ENCODE measurements around the gene CEP152. TPM values are rescaled to one million over a fixed set of nuclear protein-coding genes. Genes with fewer than 3 reads are reported as not detected.

The CEP152 gene
- total and polyA plus RNA-seq, 2 experiments from 2014 or later: 2.7 to 5.6 TPM

DNA sequence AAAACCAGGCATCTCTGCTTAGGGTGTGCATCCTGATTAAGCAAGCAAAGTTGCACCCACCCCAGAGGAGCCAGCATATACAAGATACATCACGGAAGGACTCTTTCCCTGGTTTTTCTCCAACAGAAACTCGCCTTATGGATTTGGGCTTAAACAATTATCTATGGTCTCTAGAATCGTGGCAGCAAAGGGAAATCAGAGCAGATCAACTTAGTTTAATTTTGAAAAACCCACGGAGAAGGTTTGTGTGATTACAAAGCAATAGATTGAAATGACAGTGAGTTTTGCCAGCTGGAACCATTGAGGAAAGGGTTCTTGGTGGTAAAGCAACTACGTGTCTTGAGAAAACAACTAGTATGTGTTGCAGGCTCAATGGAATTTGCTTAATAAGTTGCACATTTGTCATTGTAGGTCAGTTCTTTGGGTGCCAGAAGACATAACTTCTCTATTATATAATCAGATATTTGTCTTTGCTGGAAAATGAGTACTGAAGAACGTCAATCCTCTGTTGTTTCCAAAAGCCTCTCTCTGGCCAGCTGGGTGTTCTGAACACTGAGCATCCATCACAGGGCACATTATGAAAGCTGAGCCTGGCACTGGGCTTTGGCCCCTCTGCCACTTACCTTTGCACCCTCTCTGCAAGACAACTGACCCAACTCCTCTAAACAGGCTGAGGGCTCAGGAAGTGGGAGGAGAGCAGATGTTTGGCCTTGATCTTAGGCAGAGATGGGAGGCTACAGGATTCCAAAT lies 89.6 kb downstream of the CEP152 start:
- no peak for TF ChIP-seq CTCF (IDR thresholded peaks at IDR 0.05; ENCODE audit: low read depth, low read length)
- H3K27ac ChIP-seq: no peak overlapping the region
- H3K9me3 ChIP-seq (ENCODE audit: low read depth): no peaks in the 10 kb centered on the region
- H3K4me3 ChIP-seq: no peak overlapping the region
- H3K36me3 ChIP-seq: no peaks in the 10 kb centered on the region
- no peak for DNase-seq (ENCODE audit: low read depth in 1 of 2, low spot score in 1 of 2)
- H3K4me1 ChIP-seq (ENCODE audit: low read depth): no peaks in the 10 kb centered on the region
- no peaks in the 10 kb centered on the region for H3K27me3 ChIP-seq

DNA sequence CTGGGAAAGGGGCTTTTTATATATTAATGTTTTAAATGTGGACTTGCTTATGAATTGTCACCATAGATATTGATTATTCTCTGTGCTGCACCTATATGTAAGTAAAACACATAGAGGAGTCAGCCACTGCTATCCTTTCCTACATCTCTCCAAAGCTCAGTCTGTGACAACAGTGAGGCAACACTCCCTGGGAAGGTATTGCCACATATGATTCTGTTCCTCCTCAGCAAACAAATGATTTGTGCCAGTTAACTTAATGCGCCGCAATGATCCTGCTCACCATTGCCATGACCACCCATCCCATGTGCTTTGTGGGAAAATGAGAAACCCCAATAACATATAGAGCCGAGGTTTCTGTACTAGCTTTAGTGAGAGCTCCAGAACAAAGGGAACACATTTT lies 90.2 kb downstream of the CEP152 start:
- Histone ChIP-seq H3K9me3 (ENCODE audit: low read depth) (no peaks in the 10 kb centered on the region), H3K27me3 (no peaks in the 10 kb centered on the region), H3K4me1 (ENCODE audit: low read depth) (no peaks in the 10 kb centered on the region), H3K36me3 (no peaks in the 10 kb centered on the region), H3K27ac (no peak overlapping the region), H3K4me3 (no peak overlapping the region)
- no peak for TF ChIP-seq CTCF (IDR thresholded peaks at IDR 0.05; ENCODE audit: low read depth, low read length)
- peak in 1 of 2 donors; percentile 54 for DNase-seq (ENCODE audit: low read depth in 1 of 2, low spot score in 1 of 2)

DNA sequence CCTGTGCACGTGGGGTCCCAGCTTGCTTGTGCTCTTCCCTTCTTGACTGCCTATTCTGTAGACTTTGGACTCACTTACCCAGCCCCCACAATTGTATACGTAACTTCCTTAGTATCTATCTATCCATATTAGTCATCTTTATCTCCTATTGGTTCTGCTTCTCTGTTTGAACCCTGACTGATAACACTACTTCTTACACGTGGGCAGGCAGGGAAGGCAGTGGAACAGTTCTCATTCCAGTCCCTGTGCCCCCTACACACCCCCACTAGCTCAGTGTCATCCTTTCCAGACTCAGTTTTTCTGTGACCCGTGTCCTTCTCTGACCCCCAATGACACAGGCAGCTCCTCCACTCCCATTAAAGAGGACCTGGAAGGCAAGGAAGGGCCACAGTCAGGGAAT lies 91.2 kb downstream of the CEP152 start:
- no peaks in the 10 kb centered on the region for H3K36me3 ChIP-seq
- H3K27ac ChIP-seq: no peak overlapping the region
- no peak for TF ChIP-seq CTCF (IDR thresholded peaks at IDR 0.05; ENCODE audit: low read depth, low read length)
- H3K4me3 ChIP-seq: no peak overlapping the region
- H3K27me3 ChIP-seq: no peaks in the 10 kb centered on the region
- no peak for DNase-seq (ENCODE audit: low read depth in 1 of 2, low spot score in 1 of 2)
- H3K9me3 ChIP-seq (ENCODE audit: low read depth): no peaks in the 10 kb centered on the region
- H3K4me1 ChIP-seq (ENCODE audit: low read depth): no peaks in the 10 kb centered on the region

GRCh38 chr15:48718646-48719045 lies 92.2 kb downstream of the CEP152 start:
- H3K27ac ChIP-seq: no peak overlapping the region
- no peak for TF ChIP-seq CTCF (IDR thresholded peaks at IDR 0.05; ENCODE audit: low read depth, low read length)
- DNase-seq (ENCODE audit: low read depth in 1 of 2, low spot score in 1 of 2): peak in 1 of 2 donors; percentile 32

GRCh38 chr15:48717458-48717857 lies 93.4 kb downstream of the CEP152 start:
- Histone ChIP-seq H3K36me3 (no peaks in the 10 kb centered on the region), H3K27me3 (no peaks in the 10 kb centered on the region), H3K4me3 (no peak overlapping the region), H3K27ac (no peak overlapping the region), H3K4me1 (ENCODE audit: low read depth) (no peaks in the 10 kb centered on the region), H3K9me3 (ENCODE audit: low read depth) (no peaks in the 10 kb centered on the region)
- TF ChIP-seq CTCF (IDR thresholded peaks at IDR 0.05; ENCODE audit: low read depth, low read length): peak; percentile 24
- peak in 1 of 2 donors; percentile 48 for DNase-seq (ENCODE audit: low read depth in 1 of 2, low spot score in 1 of 2)

More at GRCh38 chr15:48718646-48719045, 92.2 kb downstream of the CEP152 start:
- Histone ChIP-seq H3K4me3 (no peak overlapping the region), H3K4me1 (ENCODE audit: low read depth) (no peaks in the 10 kb centered on the region), H3K9me3 (ENCODE audit: low read depth) (no peaks in the 10 kb centered on the region), H3K27me3 (no peaks in the 10 kb centered on the region), H3K36me3 (no peaks in the 10 kb centered on the region)
